Measurements from ENCODE around the gene VWDE.

DNA sequence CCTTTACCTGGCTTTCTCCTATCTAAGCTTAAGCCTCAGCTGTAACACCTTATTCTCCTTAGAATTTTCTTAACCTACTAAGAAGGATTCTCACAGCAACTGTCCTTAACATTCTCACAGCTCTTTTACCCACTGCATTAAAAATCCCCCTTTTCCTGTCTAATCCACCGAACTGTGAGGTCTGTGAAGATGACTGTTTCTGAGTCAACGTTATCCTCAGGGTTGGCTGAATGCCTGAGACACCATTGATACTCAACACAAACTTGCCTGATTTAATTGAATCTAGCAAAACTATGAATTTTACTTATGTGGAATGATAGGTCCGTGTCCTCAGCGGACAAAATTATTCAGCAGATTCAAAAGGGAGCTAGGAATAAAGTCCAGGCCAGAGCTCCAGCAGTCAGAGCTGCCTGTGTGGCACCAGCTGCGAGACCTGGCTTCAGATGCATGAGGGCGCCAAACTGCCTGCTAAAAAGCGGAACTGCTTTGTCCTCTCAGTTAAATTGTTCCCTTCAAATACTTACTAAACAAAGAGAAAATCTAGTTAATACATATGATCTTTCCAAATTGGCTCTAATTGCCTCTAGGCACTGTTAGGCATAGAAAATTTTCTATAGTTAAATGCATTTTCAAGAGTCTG lies 33.4 kb upstream of the VWDE start:
- TF ChIP-seq CTCF (IDR thresholded peaks at IDR 0.05) (no peak), POLR2AphosphoS5 (IDR thresholded peaks at IDR 0.05) (no peak), POLR2A (IDR thresholded peaks at IDR 0.05) (no peak)
